ENCODE results near the gene CDH23. TPM values are rescaled to one million over a fixed set of nuclear protein-coding genes. Genes with fewer than 3 reads are reported as not detected.

The CDH23 gene
- total and polyA plus RNA-seq, 2 experiments from 2014 or later = 0.30 to 1.5 TPM

GRCh38 chr10:71740069-71740653, 343.4 kb downstream of the CDH23 start:
- Histone ChIP-seq H3K27ac (no peak overlapping the region), H3K27me3 (no peaks in the 10 kb centered on the region), H3K9me2 (replicated peaks; ENCODE audit: insufficient read depth) (no peaks in the 10 kb centered on the region), H3K4me1 (ENCODE audit: insufficient read depth) (no peaks in the 10 kb centered on the region), H4K20me1 (ENCODE audit: insufficient read depth, poor library complexity, severe bottlenecking) (no peaks in the 10 kb centered on the region), H3K9me3 (ENCODE audit: low read depth) (no peaks in the 10 kb centered on the region), H3K4me3 (no peak overlapping the region), H3K4me2 (no peak overlapping the region), H3K36me3 (replicated peaks; ENCODE audit: insufficient read depth, low read depth) (no peaks in the 10 kb centered on the region), H3K79me2 (no peaks in the 10 kb centered on the region), H2AFZ (no peak overlapping the region)
- DNase-seq (ENCODE audit: low spot score) = peak; percentile 50
- no peak for TF ChIP-seq EZH2 (IDR thresholded peaks at IDR 0.05; ENCODE audit: borderline replicate concordance)
- no peak for TF ChIP-seq EZH2phosphoT487 (IDR thresholded peaks at IDR 0.05; ENCODE audit: low read depth, severe bottlenecking, unreplicated experiment)
- TF ChIP-seq, protein P1, sequence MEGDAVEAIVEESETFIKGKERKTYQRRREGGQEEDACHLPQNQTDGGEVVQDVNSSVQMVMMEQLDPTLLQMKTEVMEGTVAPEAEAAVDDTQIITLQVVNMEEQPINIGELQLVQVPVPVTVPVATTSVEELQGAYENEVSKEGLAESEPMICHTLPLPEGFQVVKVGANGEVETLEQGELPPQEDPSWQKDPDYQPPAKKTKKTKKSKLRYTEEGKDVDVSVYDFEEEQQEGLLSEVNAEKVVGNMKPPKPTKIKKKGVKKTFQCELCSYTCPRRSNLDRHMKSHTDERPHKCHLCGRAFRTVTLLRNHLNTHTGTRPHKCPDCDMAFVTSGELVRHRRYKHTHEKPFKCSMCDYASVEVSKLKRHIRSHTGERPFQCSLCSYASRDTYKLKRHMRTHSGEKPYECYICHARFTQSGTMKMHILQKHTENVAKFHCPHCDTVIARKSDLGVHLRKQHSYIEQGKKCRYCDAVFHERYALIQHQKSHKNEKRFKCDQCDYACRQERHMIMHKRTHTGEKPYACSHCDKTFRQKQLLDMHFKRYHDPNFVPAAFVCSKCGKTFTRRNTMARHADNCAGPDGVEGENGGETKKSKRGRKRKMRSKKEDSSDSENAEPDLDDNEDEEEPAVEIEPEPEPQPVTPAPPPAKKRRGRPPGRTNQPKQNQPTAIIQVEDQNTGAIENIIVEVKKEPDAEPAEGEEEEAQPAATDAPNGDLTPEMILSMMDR (IDR thresholded peaks at IDR 0.05; ENCODE audit: poor library complexity) = no peak
- 57% methylated on average over 9 of the region's 9 CpGs for WGBS (ENCODE audit: low lambda C conversion rate, missing lambda C conversion rate)

- Histone ChIP-seq H3K4me3 (no peak overlapping the region), H3K27ac (no peak overlapping the region), H3K27me3 (no peaks in the 10 kb centered on the region), H3K79me2 (no peaks in the 10 kb centered on the region), H3K9me2 (replicated peaks; ENCODE audit: insufficient read depth) (no peaks in the 10 kb centered on the region), H3K36me3 (replicated peaks; ENCODE audit: insufficient read depth, low read depth) (no peaks in the 10 kb centered on the region), H3K4me2 (no peak overlapping the region), H4K20me1 (ENCODE audit: insufficient read depth, poor library complexity, severe bottlenecking) (no peaks in the 10 kb centered on the region), H3K4me1 (ENCODE audit: insufficient read depth) (peaks cover under 1% of the 10 kb centered on the region), H2AFZ (no peak overlapping the region), H3K9me3 (ENCODE audit: low read depth) (no peaks in the 10 kb centered on the region)
- TF ChIP-seq, protein P1 (IDR thresholded peaks at IDR 0.05; ENCODE audit: poor library complexity) = no peak
- TF ChIP-seq EZH2phosphoT487 (IDR thresholded peaks at IDR 0.05; ENCODE audit: low read depth, severe bottlenecking, unreplicated experiment) = no peak
- TF ChIP-seq EZH2 (IDR thresholded peaks at IDR 0.05; ENCODE audit: borderline replicate concordance) = no peak
- no peak for DNase-seq (ENCODE audit: low spot score)
- 67% methylated on average over 4 of the region's 4 CpGs for WGBS (ENCODE audit: low lambda C conversion rate, missing lambda C conversion rate)
These were observed 344.3 kb downstream of the CDH23 start for GRCh38 chr10:71741029-71741428.

DNA sequence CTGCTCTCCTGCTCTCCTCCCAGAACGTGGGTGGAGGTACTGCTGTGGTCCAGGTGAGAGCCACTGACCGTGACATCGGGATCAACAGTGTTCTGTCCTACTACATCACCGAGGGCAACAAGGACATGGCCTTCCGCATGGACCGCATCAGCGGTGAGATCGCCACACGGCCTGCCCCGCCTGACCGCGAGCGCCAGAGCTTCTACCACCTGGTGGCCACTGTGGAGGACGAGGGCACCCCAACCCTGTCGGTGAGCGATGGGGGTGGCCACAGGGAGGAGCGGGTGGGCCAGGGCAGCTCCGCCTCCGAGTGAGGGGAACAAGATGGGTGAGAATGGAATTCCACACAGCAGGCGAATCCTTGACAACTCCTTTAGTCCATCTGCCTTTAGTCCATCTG, 345.0 kb downstream of the CDH23 start:
- Histone ChIP-seq H3K9me3 (ENCODE audit: low read depth) (no peaks in the 10 kb centered on the region), H2AFZ (no peak overlapping the region), H3K27me3 (no peaks in the 10 kb centered on the region), H3K4me2 (no peak overlapping the region), H3K27ac (no peak overlapping the region), H3K79me2 (no peaks in the 10 kb centered on the region), H3K9me2 (replicated peaks; ENCODE audit: insufficient read depth) (no peaks in the 10 kb centered on the region), H3K4me3 (no peak overlapping the region), H3K36me3 (replicated peaks; ENCODE audit: insufficient read depth, low read depth) (no peaks in the 10 kb centered on the region), H3K4me1 (ENCODE audit: insufficient read depth) (peaks cover 7% of the 10 kb centered on the region), H4K20me1 (ENCODE audit: insufficient read depth, poor library complexity, severe bottlenecking) (no peaks in the 10 kb centered on the region)
- DNase-seq (ENCODE audit: low spot score) = no peak
- no peak for TF ChIP-seq EZH2 (IDR thresholded peaks at IDR 0.05; ENCODE audit: borderline replicate concordance)
- no peak for TF ChIP-seq EZH2phosphoT487 (IDR thresholded peaks at IDR 0.05; ENCODE audit: low read depth, severe bottlenecking, unreplicated experiment)
- TF ChIP-seq, protein P1 (IDR thresholded peaks at IDR 0.05; ENCODE audit: poor library complexity) = no peak
- 95% methylated on average over 20 of the region's 20 CpGs for WGBS (ENCODE audit: low lambda C conversion rate, missing lambda C conversion rate)
